A673 (cell line): ENCODE measurements around the gene CTSZ.

ENCODE experiments used
- CTCF ChIP-seq: fragments of 300-800, 200-600 bp; sonication (generic); conservative IDR thresholded peaks from 2 replicates; pipeline ENCODE4 v1.5.1; 2017; ENCODE audit warnings: low read depth, mild to moderate bottlenecking, antibody characterized with exemption, low read length, moderate library complexity, mixed read lengths
- EZH2 ChIP-seq: fragments of 200-600 bp; sonication (generic); IDR thresholded peaks from 2 replicates; pipeline ENCODE4 v1.6.1; 2017; ENCODE audit warnings: borderline replicate concordance, low read depth, mild to moderate bottlenecking, mixed read lengths, antibody characterized with exemption, low read length; ENCODE audit not compliant: poor library complexity, severe bottlenecking

GRCh38 chr20:58950603-58951002, 56.5 kb downstream of the CTSZ start:
- no peak; the same call in 1 of the 2 replicates for TF ChIP-seq CTCF
- no peak for TF ChIP-seq EZH2
